GM12878 (cell line): ENCODE data around the gene MYBPC1.

Source experiments
- CREM ChIP-seq: IDR thresholded peaks from 2 replicates; pipeline ENCODE4 v1.6.1; 2014; ENCODE audit warnings: antibody characterized with exemption, low read depth
- E2F4 ChIP-seq: IDR thresholded peaks from 2 replicates; pipeline ENCODE4 v1.6.1; 2012; ENCODE audit warnings: low read depth, low read length, improper control_type of control experiment
- JUND ChIP-seq: IDR thresholded peaks from 2 replicates; pipeline ENCODE4 v1.6.1; 2012; ENCODE audit warnings: low read depth, mild to moderate bottlenecking, low read length, improper control_type of control experiment, moderate library complexity
- NFIC ChIP-seq: IDR thresholded peaks from 2 replicates; pipeline ENCODE4 v1.6.1; 2012; ENCODE audit warnings: low read depth, mild to moderate bottlenecking, inconsistent platforms, low read length, moderate library complexity
- NKRF ChIP-seq: fragments of 450-650 bp; conservative IDR thresholded peaks from 2 replicates; pipeline ENCODE4 v1.6.1; 2017; ENCODE audit warnings: mild to moderate bottlenecking, moderate library complexity
- POLR2A ChIP-seq: IDR thresholded peaks from 2 replicates; pipeline ENCODE4 v1.6.1; 2011; ENCODE audit warnings: low read depth, mild to moderate bottlenecking, low read length
- RCOR1 ChIP-seq: conservative IDR thresholded peaks from 2 replicates; pipeline ENCODE4 v1.6.1; 2012; ENCODE audit warnings: low read depth, low read length, improper control_type of control experiment
- YY1 ChIP-seq: IDR thresholded peaks from 2 replicates; pipeline ENCODE4 v1.6.1; 2011; ENCODE audit warnings: low read depth, mild to moderate bottlenecking, low read length

GRCh38 chr12:101581190-101581589 is 13.6 kb upstream of the MYBPC1 start:
- TF ChIP-seq CREM: no peak
- no peak for TF ChIP-seq YY1
- TF ChIP-seq POLR2A: no peak
- no peak for TF ChIP-seq JUND
- no peak for TF ChIP-seq E2F4
- TF ChIP-seq NFIC: no peak
- TF ChIP-seq NKRF: no peak
- TF ChIP-seq RCOR1: no peak
